GM12878 (cell line): ENCODE results near the gene DNAJB4.

Source experiments
- HDGF ChIP-seq: fragments of 450-650 bp; IDR thresholded peaks from 2 replicates; pipeline ENCODE4 v1.6.1; 2016; ENCODE audit warnings: antibody characterized with exemption
- KLF5 ChIP-seq: fragments of 450-650 bp; IDR thresholded peaks from 2 replicates; pipeline ENCODE4 v1.6.1; 2014; ENCODE audit warnings: mild to moderate bottlenecking; ENCODE audit not compliant: partially characterized antibody
- POLR2A ChIP-seq: IDR thresholded peaks from 2 replicates; pipeline ENCODE4 v1.6.1; 2011; ENCODE audit warnings: low read depth, mild to moderate bottlenecking, low read length
- POLR2AphosphoS5 ChIP-seq: IDR thresholded peaks from 2 replicates; pipeline ENCODE4 v1.6.1; 2011; ENCODE audit warnings: mild to moderate bottlenecking, low read length, inconsistent platforms
- YY1 ChIP-seq: IDR thresholded peaks from 2 replicates; pipeline ENCODE4 v1.6.1; 2011; ENCODE audit warnings: low read depth, mild to moderate bottlenecking, low read length

- TF ChIP-seq POLR2AphosphoS5 (no peak), HDGF (no peak), KLF5 (no peak), POLR2A (no peak), YY1 (no peak)
Measured at GRCh38 chr1:77975386-77975785, 29.4 kb upstream of the DNAJB4 start.
